Measurements from ENCODE around the gene PLAAT2. TPM values are rescaled to one million over a fixed set of nuclear protein-coding genes. Genes with fewer than 3 reads are reported as not detected.
A peak's percentile ranks its signal among the peaks of the same experiment; 100 is the strongest.
"Not testable (repeated sequence)": the region's sequence is repeated elsewhere in the genome, so short reads cannot be mapped to it uniquely, and the experiment has no call there.

Gene PLAAT2
- total RNA-seq, 1 donor from 2014 or later: 0.29 TPM

- DNase-seq (ENCODE audit: low read depth): peak; percentile 59
- H3K4me3 ChIP-seq (ENCODE audit: low read depth, low read length): peak overlapping the region; percentile 18
- TF ChIP-seq, protein P1, sequence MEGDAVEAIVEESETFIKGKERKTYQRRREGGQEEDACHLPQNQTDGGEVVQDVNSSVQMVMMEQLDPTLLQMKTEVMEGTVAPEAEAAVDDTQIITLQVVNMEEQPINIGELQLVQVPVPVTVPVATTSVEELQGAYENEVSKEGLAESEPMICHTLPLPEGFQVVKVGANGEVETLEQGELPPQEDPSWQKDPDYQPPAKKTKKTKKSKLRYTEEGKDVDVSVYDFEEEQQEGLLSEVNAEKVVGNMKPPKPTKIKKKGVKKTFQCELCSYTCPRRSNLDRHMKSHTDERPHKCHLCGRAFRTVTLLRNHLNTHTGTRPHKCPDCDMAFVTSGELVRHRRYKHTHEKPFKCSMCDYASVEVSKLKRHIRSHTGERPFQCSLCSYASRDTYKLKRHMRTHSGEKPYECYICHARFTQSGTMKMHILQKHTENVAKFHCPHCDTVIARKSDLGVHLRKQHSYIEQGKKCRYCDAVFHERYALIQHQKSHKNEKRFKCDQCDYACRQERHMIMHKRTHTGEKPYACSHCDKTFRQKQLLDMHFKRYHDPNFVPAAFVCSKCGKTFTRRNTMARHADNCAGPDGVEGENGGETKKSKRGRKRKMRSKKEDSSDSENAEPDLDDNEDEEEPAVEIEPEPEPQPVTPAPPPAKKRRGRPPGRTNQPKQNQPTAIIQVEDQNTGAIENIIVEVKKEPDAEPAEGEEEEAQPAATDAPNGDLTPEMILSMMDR (conservative IDR thresholded peaks at IDR 0.05; ENCODE audit: low read depth, low read length): no peak
Observed at GRCh38 chr11:63608353-63609345, 45.5 kb upstream of the PLAAT2 start.

- H3K4me3 ChIP-seq (ENCODE audit: low read depth, low read length): no peak overlapping the region
- TF ChIP-seq, protein P1 (conservative IDR thresholded peaks at IDR 0.05; ENCODE audit: low read depth, low read length): no peak
- no peak for DNase-seq (ENCODE audit: low read depth)
Observed at GRCh38 chr11:63603180-63603518, 40.0 kb upstream of the PLAAT2 start.

GRCh38 chr11:63602290-63603179, 39.4 kb upstream of the PLAAT2 start:
- not testable (repeated sequence) for H3K4me3 ChIP-seq (ENCODE audit: low read depth, low read length); DNase-seq (ENCODE audit: low read depth)

DNA sequence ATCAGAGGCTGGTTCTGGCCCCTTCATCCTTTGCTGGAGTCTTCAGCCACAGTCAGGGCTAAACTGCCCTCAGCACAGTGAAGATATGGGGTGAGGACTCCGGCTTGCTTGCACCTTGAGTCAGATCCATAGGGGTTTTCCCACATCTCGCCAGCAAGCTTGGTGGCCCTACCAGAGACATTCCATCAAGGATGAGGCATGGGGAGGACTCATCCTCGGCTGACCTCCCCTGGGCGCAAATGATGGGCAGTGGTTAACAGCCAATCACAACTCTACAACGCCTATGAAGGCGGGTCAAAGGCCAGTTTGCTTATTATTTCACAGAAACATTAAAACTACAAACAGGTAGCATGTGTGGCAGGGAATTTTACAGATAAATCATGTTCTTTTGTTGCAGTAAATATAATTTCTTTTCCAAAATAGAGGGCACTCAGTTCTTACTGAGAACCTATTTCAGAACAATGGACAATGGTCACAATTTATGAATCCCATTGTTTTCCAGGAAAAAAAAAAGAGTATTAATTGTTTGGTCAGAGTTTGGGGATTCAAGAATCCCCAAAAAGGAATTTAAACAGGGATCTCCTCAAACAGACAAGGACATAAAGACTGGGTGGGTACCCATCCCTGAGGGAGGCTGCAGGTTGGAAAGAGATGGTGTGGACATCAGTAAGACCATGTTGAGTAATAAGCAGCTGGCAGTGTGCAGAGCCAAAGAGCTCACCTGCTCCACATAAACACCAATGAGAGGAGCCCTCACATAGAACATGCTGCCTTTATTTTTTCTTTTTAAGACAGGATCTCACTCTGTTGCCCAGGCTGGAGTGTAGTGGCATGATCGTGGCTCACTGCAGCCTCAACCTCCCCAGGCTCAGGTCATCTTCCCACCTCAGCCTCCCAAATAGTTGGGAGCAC, 36.3 kb upstream of the PLAAT2 start:
- TF ChIP-seq, protein P1 (conservative IDR thresholded peaks at IDR 0.05; ENCODE audit: low read depth, low read length): no peak
- DNase-seq (ENCODE audit: low read depth): peak; percentile 83
- no peak overlapping the region for H3K4me3 ChIP-seq (ENCODE audit: low read depth, low read length)

DNA sequence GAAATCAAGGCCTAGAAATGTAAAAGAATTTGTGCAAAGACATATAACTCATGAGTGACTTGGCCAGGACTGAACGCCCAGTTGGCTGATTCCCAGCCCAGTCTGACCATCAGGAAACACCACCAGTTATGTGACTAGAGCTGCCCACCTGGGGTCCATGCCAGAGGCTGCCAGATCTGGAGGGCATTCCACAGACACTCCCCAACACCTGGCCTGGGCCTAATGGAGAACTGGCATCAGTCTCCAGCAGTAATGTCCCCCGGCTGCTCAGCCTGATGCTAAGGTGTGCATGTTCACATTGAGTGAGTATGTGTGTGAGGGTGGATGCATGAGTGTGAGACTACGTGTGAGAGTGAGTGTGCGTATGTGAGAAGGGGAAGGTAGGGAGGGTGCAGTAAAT, 35.4 kb upstream of the PLAAT2 start:
- TF ChIP-seq, protein P1 (conservative IDR thresholded peaks at IDR 0.05; ENCODE audit: low read depth, low read length): no peak
- DNase-seq (ENCODE audit: low read depth): no peak
- no peak overlapping the region for H3K4me3 ChIP-seq (ENCODE audit: low read depth, low read length)

DNA sequence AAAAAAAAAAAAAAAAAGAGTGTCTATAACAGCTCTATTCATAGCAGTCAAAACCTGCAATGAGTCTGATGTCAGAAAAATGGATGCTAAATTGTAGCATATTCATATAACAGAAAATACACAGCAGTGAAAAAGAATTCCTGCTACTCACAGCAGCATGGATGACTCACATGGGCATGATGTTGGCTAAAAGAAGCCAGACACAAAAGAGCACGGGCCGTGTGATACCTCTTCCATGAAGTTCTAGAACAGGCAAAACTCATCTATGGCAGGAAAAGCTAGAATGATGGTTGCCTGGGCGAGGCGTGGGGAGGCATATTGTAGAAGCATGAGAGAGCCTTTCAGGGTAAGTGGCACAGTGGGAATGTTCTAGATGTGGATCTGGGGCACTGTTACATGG, 32.1 kb upstream of the PLAAT2 start:
- H3K4me3 ChIP-seq (ENCODE audit: low read depth, low read length): no peak overlapping the region
- no peak for DNase-seq (ENCODE audit: low read depth)
- TF ChIP-seq, protein P1 (conservative IDR thresholded peaks at IDR 0.05; ENCODE audit: low read depth, low read length): no peak

All from epithelial cell of proximal tubule (primary cell).